Hematopoietic multipotent progenitor cell (in vitro differentiated cells): ENCODE results near the gene CA11. TPM values are rescaled to one million over a fixed set of nuclear protein-coding genes. Genes with fewer than 3 reads are reported as not detected.
"Not testable (repeated sequence)": the region's sequence is repeated elsewhere in the genome, so short reads cannot be mapped to it uniquely, and the experiment has no call there.

ENCODE experiments used
- DNase-seq, 3 donors: peaks; one replicate each; pipeline ENCODE4 v3.0.0-alpha.2; 2011 to 2015; ENCODE audit warnings: low read depth in 2 of 3, low spot score in 2 of 3
- total RNA-seq: library from RNA; depleted of rRNA; stranded (reverse); fragments of >200 nt; gene quantifications from one replicate; pipeline ENCODE4 v1.2.3, GENCODE V29; 2012

Gene CA11
- total RNA-seq, 1 donor: 2.4 TPM

GRCh38 chr19:48644839-48645619 is 958 bp downstream of the CA11 start:
- DNase-seq: peak in 2 of 3 donors; percentile 72 to 86

DNA sequence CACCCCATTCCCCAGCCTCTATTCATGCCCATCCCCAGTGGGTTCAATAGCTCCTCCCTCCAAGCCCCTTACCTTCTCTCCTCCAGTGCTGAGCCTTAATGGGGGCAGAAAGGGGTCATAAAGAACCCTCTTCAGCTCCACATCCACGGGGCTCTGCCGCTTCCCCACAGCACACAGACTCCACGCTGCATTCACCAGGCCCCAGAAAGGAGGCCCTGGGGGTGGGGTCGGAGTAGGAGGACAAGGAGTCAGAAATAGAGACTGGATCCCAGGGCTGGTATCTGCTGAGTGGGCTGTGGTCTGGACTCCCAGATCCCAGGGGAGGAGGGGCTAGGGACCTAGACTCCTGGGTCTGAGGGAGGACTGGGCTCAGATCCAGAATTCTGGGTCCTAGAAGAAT is 1.6 kb downstream of the CA11 start:
- no peak for DNase-seq

GRCh38 chr19:48642862-48643261 is 3.1 kb downstream of the CA11 start:
- no peak for DNase-seq

DNA sequence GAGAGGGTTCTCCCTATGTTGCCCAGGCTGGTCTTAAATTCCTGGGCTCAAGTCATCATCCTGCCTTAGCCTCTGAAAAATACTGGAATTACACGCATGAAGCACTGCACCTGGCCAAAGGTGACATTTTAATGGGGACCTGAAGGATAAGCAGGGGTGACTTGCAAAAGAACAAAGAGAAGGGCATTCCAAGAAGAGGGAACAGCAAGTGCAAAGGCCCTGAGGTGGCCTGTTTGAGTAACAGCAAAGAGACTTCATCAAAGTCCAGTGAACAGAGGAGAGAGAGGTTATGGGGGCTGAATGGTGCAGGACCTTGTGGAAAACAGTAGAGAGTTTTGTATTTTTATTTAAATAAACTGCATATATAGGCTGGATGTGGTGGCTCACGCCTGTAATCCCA is 4.1 kb downstream of the CA11 start:
- no peak for DNase-seq

DNA sequence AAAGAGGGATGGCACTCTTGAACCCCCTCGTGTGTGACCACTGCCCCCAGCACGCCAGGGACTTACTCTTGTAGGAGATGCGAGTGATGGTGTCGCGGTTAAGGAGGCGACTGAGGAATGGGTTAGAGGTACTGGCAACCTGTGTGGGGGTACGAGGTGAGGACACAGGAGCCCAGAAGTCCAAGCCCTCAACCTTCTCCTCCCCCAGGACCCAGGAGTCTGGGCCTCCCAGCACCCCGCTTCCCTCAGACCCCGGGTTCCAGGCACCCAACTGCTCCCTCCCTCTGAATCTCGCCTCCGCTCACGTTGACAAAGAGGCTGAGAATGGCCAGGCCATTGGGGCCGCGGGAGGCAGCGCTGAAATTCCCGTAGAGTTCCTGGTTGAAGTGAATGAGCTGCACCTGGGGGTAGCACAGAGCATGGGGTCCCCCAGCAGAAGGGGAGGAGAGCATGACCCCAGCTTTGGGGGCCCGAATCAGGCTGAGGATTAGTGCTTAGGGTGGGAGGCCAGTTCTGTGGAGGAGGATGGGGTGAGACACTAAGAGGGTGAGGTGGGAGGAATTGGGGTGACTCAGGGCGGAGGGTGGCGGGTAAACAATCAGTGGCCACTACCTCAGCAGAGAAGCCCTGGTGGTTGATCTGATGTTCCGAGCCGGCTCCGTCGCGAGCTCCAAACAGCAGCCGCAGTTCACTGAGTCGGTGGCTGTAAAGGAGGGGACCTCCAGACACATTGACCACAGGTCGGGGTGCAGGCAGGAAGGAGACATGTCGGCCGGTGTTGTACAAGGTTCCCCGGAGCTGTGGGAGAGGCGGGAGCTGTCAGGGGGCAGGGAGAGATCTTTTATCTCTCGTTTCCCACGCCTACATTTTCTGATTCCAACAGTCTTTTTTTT is 6.3 kb downstream of the CA11 start:
- no peak for DNase-seq

DNA sequence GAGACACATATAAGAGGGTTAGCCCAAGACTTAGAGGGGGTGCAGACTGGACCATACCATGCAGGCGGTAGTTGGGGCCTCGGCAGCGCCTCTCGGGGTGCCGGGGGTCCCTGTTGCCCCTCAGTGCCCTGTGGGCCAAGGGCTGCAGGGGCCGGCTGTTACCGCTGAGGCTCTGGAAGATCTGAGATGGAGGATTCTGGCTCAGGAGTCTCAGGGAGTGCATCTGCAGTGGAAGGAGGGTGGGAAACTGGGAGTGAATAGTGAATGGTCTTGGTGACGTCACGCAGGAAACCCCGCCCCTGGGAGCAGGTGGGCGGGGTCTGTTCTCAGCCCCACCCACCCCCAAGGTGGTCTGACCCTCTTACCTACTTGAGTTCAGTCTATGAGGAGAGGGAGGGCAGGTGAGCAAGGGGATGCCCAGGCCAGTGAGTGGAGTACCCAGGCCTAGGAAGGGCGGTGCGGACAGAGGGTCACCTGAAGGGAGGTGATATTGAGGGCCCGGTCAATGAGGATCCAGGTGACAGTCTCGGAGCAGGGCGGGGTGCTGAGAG is 7.1 kb downstream of the CA11 start:
- DNase-seq: no peak

DNA sequence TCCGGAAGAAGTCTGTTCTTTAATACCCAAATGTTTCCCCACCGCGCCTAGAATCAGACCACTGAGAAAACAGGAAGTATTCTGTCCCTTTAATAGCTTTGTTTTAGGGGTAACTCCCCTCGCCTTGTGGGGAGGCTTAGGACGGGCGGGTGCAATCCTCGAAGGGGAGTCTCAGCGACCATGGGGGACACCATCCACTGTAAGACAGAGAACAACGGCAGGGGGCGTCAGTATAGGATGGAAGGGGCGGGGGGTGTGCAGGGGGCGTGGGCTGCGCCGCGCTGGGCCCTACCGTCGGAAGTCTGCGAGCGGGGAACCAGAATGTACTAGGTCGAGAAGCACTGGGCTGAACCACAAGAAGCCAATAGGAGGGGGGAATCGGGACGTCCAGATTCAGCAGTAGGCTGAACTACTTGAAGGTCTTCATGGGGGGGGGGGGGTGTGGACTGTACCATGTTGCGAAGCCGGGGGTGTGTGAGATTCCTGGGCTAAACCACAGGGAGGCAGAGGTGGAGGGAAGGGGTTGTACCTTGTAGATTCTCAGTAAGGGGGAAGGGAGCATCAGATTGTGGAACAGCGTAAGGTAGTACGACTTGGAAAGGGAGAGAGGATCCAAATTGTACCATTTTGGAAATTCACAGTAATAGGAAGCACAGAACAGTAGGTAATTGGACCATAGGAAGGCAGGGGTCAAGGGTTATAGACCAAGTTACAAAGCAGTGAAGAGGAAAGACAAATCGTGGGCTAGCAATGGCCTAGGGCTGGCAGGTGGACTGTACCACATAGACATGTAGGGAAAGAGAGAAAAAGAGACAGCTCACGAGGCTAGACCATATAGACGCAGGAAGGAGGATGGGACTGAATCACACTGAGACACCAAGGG is 7.8 kb downstream of the CA11 start:
- DNase-seq: peak; percentile 80 to 95 (median 95)

DNA sequence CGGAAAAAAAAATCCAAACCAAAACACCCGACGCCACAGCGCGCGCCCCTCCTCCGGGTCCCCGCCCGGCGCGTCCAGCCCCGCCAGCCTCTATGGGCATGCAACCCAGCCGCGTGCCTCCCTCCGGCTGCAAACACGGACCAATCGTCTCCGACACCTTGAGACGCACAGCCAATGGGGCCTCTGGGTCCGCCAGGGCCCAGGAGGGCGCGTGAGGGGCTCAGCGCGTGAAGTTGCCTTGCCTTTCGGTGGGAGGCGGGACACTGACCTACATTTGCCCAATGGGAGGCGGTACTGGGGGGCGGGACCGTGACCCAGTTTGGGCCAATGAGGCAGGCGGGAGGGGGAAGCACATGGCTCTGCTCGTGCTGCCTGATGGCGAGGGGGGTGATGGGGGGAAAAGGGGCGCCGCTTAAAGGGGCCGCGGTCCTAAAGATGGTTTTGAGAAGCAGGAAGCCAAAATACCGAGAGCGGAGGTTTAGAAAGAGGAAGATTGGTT is 8.5 kb downstream of the CA11 start:
- DNase-seq: peak; percentile 94 to 100 (median 100)

DNA sequence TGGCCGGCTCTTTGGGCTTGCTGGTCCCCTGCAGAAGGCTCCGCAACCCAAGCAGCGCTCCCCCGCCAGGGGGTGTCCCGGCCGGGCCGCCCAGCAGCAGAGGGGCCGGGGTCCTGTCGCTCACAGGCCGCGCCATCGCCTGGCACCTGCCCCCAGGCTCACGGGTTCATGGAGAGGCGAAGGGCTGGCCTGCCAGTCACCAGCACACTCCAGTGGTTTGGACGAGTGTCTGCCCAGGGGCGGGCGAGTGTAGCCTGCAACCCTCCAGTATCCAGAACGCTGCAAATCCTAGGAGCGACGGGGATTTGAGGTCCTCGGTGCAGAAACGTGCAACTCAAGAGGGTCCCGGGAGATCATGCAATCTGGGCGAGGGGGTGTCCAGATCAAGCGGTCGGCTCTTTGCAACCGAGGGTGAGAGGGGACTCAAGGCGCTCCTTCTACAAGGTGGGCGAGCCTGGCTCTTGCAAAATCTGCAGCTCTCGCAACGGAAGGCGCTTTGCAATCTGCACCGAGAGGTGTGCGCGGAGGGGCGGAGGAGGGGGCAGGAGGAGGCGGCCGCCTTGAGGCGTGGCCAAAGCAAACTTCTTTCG is 9.0 kb downstream of the CA11 start, which contains the start of gene DBP:
DBP (minus strand) TSS at position 521 of the 590 bp plus-strand sequence; CDS start at position 136, 385 bp downstream.
- peak in 1 of 3 donors; percentile 49 for DNase-seq

- no peak for DNase-seq
Measured at GRCh38 chr19:48635966-48636858, 9.8 kb downstream of the CA11 start.

- peak; percentile 62 to 72 (median 67) for DNase-seq
Measured at GRCh38 chr19:48635263-48635965, 10.6 kb downstream of the CA11 start.

DNA sequence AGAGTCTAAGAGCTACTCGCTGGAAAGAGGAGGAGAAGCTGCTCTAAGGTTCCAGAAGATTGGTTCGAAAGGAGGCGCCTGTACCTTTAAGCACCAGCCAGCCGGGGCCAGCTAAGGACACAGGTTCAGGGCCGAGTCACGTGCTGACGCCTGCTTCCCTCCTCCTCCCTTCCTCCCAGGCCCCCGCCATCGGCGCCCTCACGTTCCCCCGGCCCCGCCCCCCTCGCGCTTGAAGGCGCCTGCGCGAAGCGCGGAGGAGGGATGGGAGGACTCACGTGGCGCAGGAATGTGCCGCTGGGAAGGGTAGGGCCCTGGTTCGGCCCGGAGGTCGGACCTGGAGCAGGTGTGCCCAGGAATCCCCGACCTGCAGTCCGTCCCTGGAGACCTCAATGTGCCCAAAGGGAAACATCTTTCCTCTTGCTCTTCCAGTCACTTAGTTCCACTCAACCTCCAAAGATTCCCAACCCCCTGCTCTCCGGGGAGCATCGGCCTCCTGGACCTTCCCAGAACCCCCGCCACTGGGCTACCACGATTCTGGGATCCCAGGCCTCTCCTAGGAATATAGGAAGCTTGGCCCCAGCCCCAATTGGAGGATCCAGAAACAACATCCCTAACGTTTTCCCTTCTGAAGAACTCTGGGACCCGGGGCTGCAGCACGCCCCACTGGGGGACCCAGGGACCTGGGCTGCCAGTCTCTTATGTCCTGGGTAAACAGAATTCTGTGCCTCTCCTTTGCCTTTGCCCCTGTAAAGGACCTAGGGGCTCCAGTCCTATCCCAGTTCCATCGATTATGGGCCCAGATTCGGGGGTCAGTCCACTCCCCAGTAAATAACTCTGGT is 11.3 kb downstream of the CA11 start:
- peak; percentile 80 to 96 (median 95) for DNase-seq

- DNase-seq: no peak
Measured at GRCh38 chr19:48634036-48634342, 12.0 kb downstream of the CA11 start.

DNA sequence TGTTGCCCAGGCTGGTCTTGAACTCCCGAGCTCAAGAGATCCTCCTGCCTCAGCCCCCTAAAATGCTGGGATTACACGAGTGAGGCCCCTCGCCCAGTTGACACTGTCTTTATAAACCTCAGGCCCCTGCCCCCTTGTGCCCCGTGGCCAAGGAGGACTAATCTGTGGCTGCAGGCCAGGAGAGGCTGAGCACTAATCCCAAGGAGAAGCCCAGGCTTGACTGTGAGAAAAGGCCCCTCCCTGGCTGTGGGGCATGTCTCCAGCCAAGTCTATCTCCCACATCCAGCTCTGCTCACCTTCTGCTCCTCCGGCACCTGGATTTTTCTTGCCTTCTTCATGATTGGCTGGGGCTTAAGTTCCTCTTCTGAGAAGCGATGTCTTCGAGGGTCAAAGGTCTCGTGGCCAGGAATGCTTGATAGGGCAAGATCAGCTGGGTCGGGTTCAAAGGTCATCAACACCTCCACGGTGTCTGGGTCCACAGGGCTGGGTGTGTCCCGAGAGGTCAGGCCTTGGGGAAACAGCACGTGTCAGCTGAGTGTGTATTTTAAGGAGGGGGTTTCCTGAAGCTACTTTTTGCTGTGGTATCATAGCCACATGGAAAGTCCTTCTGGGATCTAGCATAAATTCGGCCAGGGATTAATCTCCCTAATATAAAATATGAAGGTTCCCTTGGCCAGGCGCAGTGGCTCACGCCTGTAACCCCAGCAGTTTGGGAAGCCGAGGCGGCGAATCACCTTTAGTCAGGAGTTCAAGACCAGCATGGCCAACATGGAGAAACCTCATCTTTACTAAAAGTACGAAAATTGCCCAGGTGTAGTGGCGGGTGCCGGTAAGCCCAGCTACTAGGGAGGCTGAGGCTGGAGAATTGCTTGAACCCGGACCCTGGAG is 12.6 kb downstream of the CA11 start:
- no peak for DNase-seq

DNA sequence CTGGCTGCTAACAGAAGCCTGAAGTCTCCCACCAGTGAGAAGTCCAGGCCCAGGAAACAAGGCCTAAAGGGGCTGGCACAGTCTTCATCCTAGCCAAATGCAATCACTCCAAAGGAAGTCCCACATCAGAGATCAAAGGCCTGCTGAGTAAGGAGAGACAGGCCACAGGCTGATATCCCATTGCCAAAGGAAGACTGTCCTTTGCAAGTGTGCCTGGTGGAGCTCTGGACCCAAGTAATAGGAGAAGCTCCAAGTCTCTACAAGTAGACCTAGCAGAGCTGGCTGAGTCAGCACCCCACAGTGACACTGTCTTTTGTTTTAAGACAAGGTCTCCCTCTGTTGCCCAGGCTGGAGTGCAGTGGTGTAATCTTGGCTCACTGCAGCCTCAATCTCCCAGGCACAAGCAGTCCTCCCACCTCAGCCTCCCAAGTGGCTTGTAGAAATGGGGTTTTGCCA is 13.3 kb downstream of the CA11 start:
- DNase-seq: no peak

- not testable (repeated sequence) for DNase-seq
Measured at GRCh38 chr19:48632286-48632685, 13.7 kb downstream of the CA11 start.
